ENCODE data around the gene FBXO36.

Gene FBXO36

DNA sequence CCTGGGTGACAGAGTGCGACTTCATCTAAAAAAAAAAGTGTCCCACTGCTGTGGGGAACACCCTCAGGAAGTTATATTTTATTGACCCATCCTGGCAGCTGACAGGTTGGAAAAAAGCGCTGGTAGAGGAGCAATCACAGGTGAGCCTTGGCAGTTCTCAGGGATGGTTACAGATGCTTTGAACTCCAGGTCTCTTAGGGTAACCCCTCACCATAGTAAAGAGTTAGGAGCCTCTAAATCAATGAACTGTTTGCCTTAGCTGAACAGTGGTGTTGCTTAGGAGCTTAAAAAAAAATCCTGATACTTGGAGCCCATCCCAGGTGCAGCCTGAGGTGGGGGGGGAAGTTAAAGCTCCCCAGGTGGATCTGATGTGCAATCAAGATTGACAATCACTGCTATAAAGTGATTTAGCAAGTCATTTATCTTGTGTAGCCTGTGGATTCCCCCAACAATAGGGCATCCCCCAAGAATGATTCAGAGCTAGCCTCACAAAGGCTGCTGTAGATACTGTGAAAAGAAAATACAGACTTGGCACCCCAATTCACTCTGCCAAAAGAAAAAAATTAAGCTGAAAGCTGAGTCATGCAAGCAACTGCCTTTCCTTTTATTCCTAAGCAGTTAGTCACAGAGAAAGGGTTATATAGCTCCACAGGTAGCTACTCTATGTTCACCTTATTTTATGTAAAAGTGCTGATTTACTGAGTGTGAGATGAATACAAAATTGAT is 131.6 kb downstream of the FBXO36 start:
- no peak for DNase-seq

DNA sequence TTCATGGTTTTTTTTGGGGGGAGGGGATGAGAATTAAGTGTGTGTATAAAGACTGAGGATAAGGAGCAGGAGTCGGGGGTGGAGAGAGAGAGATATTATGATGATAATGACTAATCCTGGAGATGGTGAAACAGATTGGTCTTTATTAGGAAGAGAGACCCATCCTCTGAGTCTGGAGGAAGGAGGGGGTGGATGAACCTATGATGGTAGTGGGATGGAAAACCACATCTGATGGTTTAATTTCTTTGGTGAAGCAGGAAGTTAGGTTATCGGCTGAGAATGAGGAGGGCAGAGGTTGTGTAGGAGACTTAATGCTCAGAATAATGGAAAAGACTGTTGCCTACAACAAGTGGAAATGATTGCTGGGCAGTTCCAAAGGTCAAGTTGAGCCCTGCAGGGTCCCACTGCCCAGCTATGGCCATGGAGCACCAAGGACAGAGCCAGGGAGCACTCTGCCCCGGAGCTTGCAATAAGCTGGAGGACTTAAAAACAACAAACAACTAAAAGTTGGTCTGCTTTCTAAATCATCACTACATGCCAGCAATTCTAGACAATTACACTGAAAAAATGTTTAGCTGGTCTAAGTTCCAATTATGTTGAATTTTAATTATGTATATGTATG is 138.5 kb downstream of the FBXO36 start:
- no peak for DNase-seq

Data from 8988T (cell line).